A549 (cell line): ENCODE measurements around the gene SSMEM1. TPM values are rescaled to one million over a fixed set of nuclear protein-coding genes. Genes with fewer than 3 reads are reported as not detected.

Experiments
- ATAC-seq, 2 experiments: fragments of 200-7000 bp in 1 of 2; fragments of >200 bp in 1 of 2; cut with Nextera tagmentation in 1 of 2; cut with Tn5 transposase in 1 of 2; 3 replicates each; pipeline versions ENCODE4 v1.8.0 to v1.9.1; 2018 to 2020; ENCODE audit warnings: mild to moderate bottlenecking in 1 of 2, moderate library complexity in 1 of 2
- CTCF ChIA-PET: fragments of 300-600 bp; sonication (Branson Sonifier 250); formaldehyde crosslinking; extraction: SDS; loops from one replicate; lab custom pipeline; 2021; ENCODE audit warnings: antibody characterized with exemption, inconsistent platforms; lab: Yijun Ruan, JAX
- POLR2A ChIA-PET: fragments of 350-600 bp; formaldehyde crosslinking; extraction: SDS; loops from one replicate; lab custom pipeline; 2021; ENCODE audit warnings: antibody characterized with exemption, inconsistent platforms; lab: Yijun Ruan, JAX
- DNase-seq, 2 experiments: peaks; one replicate each; pipeline versions ENCODE4 v3.0.0 to v3.0.0-alpha.2; 2011 to 2016; ENCODE audit warnings: low read depth in 1 of 2, low spot score in 1 of 2
- FAIRE-seq: peaks from 2 replicates; lab custom pipeline; 2011; peaks lifted over from hg19 to GRCh38; lab: Jason Lieb, UNC
- H3K27ac ChIP-seq, 2 experiments: fragments of >200 bp; sonication (Bioruptor Twin); formaldehyde crosslinking; 3 replicates each; pipeline ENCODE4 v1.5.1; 2016 to 2017
- H3K4me1 ChIP-seq: fragments of >200 bp; sonication (Bioruptor Twin); formaldehyde crosslinking; 3 replicates; pipeline ENCODE4 v1.6.1; 2016
- H3K4me2 ChIP-seq: fragments of >200 bp; sonication (Bioruptor Twin); formaldehyde crosslinking; 3 replicates; pipeline ENCODE4 v1.6.1; 2016
- H3K4me3 ChIP-seq: fragments of >200 bp; sonication (Bioruptor Twin); formaldehyde crosslinking; 3 replicates; pipeline ENCODE4 v1.5.1; 2016
- H3K9me3 ChIP-seq: fragments of >200 bp; sonication (Bioruptor Twin); formaldehyde crosslinking; 3 replicates; pipeline ENCODE4 v1.6.1; 2016
- CHD2 ChIP-seq: fragments of 150-350 bp; IDR thresholded peaks from 2 replicates; pipeline ENCODE4 v1.6.1; 2014; ENCODE audit warnings: low read length; ENCODE audit not compliant: partially characterized antibody
- E2F6 ChIP-seq: IDR thresholded peaks from 2 replicates; pipeline ENCODE4 v1.6.1; 2012; ENCODE audit warnings: low read depth, borderline replicate concordance
- EHMT2 ChIP-seq: fragments of 200-600 bp; sonication (generic); IDR thresholded peaks from 2 replicates; pipeline ENCODE4 v1.6.1; 2016; ENCODE audit warnings: antibody characterized with exemption, low read depth, mild to moderate bottlenecking, moderate library complexity
- EP300 ChIP-seq, 2 experiments: fragments of >200 bp; sonication (Bioruptor Twin); formaldehyde crosslinking; IDR thresholded peaks; 2 replicates in 1 of 2; 3 replicates in 1 of 2; pipeline ENCODE4 v1.6.1; 2016 to 2017
- ESRRA ChIP-seq: fragments of 150-350 bp; IDR thresholded peaks from 2 replicates; pipeline ENCODE4 v1.6.1; 2014; ENCODE audit warnings: mild to moderate bottlenecking, low read length, borderline replicate concordance
- HMGXB4 ChIP-seq: fragments of 250-450 bp; sonication (Bioruptor Pico); IDR thresholded peaks from 2 replicates; pipeline ENCODE4 v1.5.0; 2021; ENCODE audit warnings: mild to moderate bottlenecking, moderate library complexity, borderline replicate concordance
- JUN ChIP-seq, 2 experiments: fragments of >200 bp; sonication (Bioruptor Twin); formaldehyde crosslinking; IDR thresholded peaks; 2 replicates in 1 of 2; 3 replicates in 1 of 2; pipeline ENCODE4 v1.6.1; 2016 to 2017
- MAFK ChIP-seq: fragments of 450-650 bp; IDR thresholded peaks from 2 replicates; pipeline ENCODE4 v1.6.1; 2014; ENCODE audit not compliant: partially characterized antibody
- PBX3 ChIP-seq: IDR thresholded peaks from 2 replicates; pipeline ENCODE4 v1.6.1; 2012
- PHF8 ChIP-seq: fragments of 200-600 bp; sonication (generic); IDR thresholded peaks from 2 replicates; pipeline ENCODE4 v1.6.1; 2016; ENCODE audit warnings: low read depth, mild to moderate bottlenecking, antibody characterized with exemption, moderate library complexity, borderline replicate concordance
- POLR2A ChIP-seq: IDR thresholded peaks from 2 replicates; pipeline ENCODE4 v1.6.1; 2012; ENCODE audit warnings: mild to moderate bottlenecking, low read length
- POLR2AphosphoS2 ChIP-seq: conservative IDR thresholded peaks from 2 replicates; pipeline ENCODE4 v1.6.1; 2012; ENCODE audit warnings: low read length, improper control_type of control experiment, inconsistent platforms
- RARB ChIP-seq: fragments of 250-450 bp; sonication (Bioruptor Pico); IDR thresholded peaks from 2 replicates; pipeline ENCODE4 v1.8.0; 2021; ENCODE audit warnings: mild to moderate bottlenecking, moderate library complexity
- RFX5 ChIP-seq: fragments of 450-650 bp; IDR thresholded peaks from 2 replicates; pipeline ENCODE4 v1.7.1; 2014; ENCODE audit warnings: antibody characterized with exemption, mild to moderate bottlenecking, moderate library complexity
- SMC3 ChIP-seq: fragments of >200 bp; sonication (Bioruptor Twin); formaldehyde crosslinking; IDR thresholded peaks from 3 replicates; pipeline ENCODE4 v1.6.1; 2018; ENCODE audit warnings: inconsistent platforms
- SREBF2 ChIP-seq: fragments of 450-650 bp; IDR thresholded peaks from 2 replicates; pipeline ENCODE4 v1.6.1; 2014; ENCODE audit warnings: mild to moderate bottlenecking, moderate library complexity
- WGBS: methylation state at CpG from one replicate; pipeline ENCODE4 v1.1.6; 2017; ENCODE audit errors: missing lambda C conversion rate; 5-methylcytosine and 5-hydroxymethylcytosine counted together
- polyA plus RNA-seq, 4 experiments: library from polyadenylated mRNA; depleted of rRNA in 3 of 4; stranded (reverse); fragments of >200 nt; fragmentation: RNase III in 1 of 4; extraction: RNeasy Plus Mini Kit Qiagen cat#74134 plus additional on column Dnase treatment in 1 of 4; gene quantifications; 2 replicates in 3 of 4; 3 replicates in 1 of 4; pipeline ENCODE4 v1.2.3, GENCODE V29; 2011 to 2017

SSMEM1 gene
- polyA plus RNA-seq, 2 of the 4 experiments (the other 2 are of a cell fraction): not detected

- no peak for FAIRE-seq
Observed at GRCh38 chr7:130210181-130210935, 2.7 kb downstream of the SSMEM1 start.

GRCh38 chr7:130213828-130214227 is 6.2 kb downstream of the SSMEM1 start:
- WGBS: 67% methylated on average over 1 of the region's 1 CpG
- no peak for ATAC-seq
- H3K4me1 ChIP-seq: no peaks in the 10 kb centered on the region
- no peak overlapping the region for H3K27ac ChIP-seq
- ChIA-PET CTCF (interaction anchor here (0.6 to 1.5 kb wide), 3 partner anchors 8 to 255 kb away, joined by 3 to 4 read pairs (median 3); partner anchors contain the start of gene TMEM209), POLR2A (interaction anchor here (0.8 kb wide), 1 partner anchor 8 kb away, joined by 3 read pairs; the partner anchor contains the start of gene TMEM209)
- no peak overlapping the region for H3K4me2 ChIP-seq
- H3K9me3 ChIP-seq: no peaks in the 10 kb centered on the region
- TF ChIP-seq RFX5 (no peak), EP300 (IDR thresholded peaks at IDR 0.05) (no peak), RARB (no peak), POLR2AphosphoS2 (no peak)
- no peak overlapping the region for H3K4me3 ChIP-seq
- DNase-seq: no peak
- no peak for FAIRE-seq

More at GRCh38 chr7:130210181-130210935, 2.7 kb downstream of the SSMEM1 start:
- POLR2A ChIA-PET: no interaction called here
- Histone ChIP-seq H3K4me1 (no peaks in the 10 kb centered on the region), H3K4me3 (no peak overlapping the region), H3K4me2 (0 out of 3 replicates have a peak overlapping the region, but pooled peaks have one; percentile 10), H3K27ac (no peak overlapping the region), H3K9me3 (no peaks in the 10 kb centered on the region)
- CTCF ChIA-PET: interaction anchor here (1.1 to 1.8 kb wide), 3 partner anchors 68 to 97 kb away, joined by 3 to 4 read pairs (median 3); no protein-coding TSS in a partner anchor
- no peak for ATAC-seq
- 59% methylated on average over 5 of the region's 5 CpGs for WGBS
- DNase-seq: no peak
- TF ChIP-seq JUN (IDR thresholded peaks at IDR 0.05): no peak
- TF ChIP-seq POLR2A: no peak
- no peak for TF ChIP-seq HMGXB4 (CRISPR knock-in tag)
- TF ChIP-seq ESRRA: no peak
- no peak for TF ChIP-seq CHD2
- no peak for TF ChIP-seq E2F6
- no peak for TF ChIP-seq PHF8
- TF ChIP-seq PBX3: no peak
- no peak for TF ChIP-seq MAFK
- TF ChIP-seq POLR2AphosphoS2: no peak
- TF ChIP-seq EHMT2: no peak

- CTCF ChIA-PET: interaction anchor here (1.9 kb wide), 1 partner anchor 10 kb away, joined by 6 read pairs; no protein-coding TSS in a partner anchor
- no peak overlapping the region for H3K27ac ChIP-seq
- H3K4me2 ChIP-seq: no peak overlapping the region
- WGBS: 83% methylated on average over 9 of the region's 9 CpGs
- no peak overlapping the region for H3K4me3 ChIP-seq
- no peak for TF ChIP-seq SREBF2
- TF ChIP-seq SMC3: no peak
- TF ChIP-seq, all 56 proteins: peak for 0
- FAIRE-seq (no peak), DNase-seq (no peak), ATAC-seq (peak; percentile 56 to 69; a peak in 4 of 6 replicates)
- POLR2A ChIA-PET: no interaction called here
- Histone ChIP-seq H3K4me1 (no peaks in the 10 kb centered on the region), H3K9me3 (no peaks in the 10 kb centered on the region)
Observed at GRCh38 chr7:130216025-130216424, 8.4 kb downstream of the SSMEM1 start.
